ENCODE data around the gene BUD23. TPM values are rescaled to one million over a fixed set of nuclear protein-coding genes. Genes with fewer than 3 reads are reported as not detected.
"Not testable (repeated sequence)": the region's sequence is repeated elsewhere in the genome, so short reads cannot be mapped to it uniquely, and the experiment has no call there.

Gene BUD23
- 51.9 TPM for total RNA-seq
- long read RNA-seq, transcript BUD23-201 (12 exons, 1,230 nt), result major isoform, 107 of 133 reads
- long read RNA-seq, partial matches to known transcripts, result 3 of 133 reads
- long read RNA-seq, other reads (novel, unspliced or antisense), result 15 of 133 reads

DNA sequence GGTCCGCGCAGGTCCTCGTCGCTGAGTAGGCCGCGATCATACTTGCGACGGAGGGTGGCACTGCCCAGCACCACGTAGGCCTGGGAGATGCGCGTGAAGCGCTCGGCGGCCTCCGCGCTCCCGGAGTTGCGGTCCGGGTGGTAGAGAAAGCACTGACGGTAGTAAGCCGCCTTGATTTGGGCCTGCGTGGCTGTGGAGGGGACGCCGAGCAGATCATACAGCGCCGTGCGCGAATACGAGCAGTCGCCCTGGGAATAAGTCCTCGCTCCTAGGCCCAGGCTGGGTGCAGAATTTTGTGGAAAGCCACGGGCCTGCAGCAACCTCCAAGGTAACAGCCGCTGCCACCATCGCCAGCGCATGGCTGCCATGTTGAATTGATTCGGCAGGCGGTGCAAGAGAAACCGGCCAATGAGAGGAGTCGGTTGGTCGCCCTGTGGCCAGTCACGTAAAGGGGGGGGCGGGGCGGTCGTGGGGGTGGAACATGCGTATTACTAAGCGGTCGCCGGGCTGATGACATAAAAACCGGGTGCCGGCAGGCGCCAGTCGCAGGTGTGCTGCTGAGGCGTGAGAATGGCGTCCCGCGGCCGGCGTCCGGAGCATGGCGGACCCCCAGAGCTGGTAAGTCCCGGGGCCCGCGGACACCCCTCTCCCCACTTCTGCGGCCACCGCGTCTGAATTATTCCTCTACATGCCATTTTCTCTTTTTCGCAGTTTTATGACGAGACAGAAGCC is at the start of gene BUD23, which contains the start of gene DNAJC30:
BUD23 (plus strand) TSS at position 542 of the 732 bp plus-strand sequence; CDS start at position 571, 29 bp downstream.
DNAJC30 (minus strand) TSS at position 398 of the 732 bp plus-strand sequence; CDS start at position 368, 30 bp downstream.
- peak; percentile 98 for DNase-seq (ENCODE audit: low spot score)

DNA sequence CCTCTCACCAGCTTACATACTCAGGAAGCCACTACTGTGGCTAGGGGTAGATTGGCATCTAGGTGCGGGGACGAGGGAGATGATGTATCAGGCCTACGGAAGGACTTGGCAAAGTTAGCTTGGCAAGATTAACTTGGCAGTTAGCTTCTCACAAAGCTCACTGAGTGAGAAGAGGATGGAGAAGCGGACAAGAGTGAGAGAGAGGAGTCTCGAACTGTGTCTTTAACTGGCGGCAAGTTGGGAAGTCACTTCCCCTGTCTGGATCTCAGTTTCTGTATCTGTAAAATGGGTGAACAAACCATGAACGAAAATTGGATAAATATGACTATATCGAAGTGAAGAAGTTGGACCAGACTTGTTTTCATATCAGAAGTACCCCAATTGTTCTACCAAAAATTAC is 49.6 kb upstream of the BUD23 start:
- DNase-seq (ENCODE audit: low spot score), result no peak

GRCh38 chr7:73635428-73636200 is 47.8 kb upstream of the BUD23 start:
- no peak for DNase-seq (ENCODE audit: low spot score)

- DNase-seq (ENCODE audit: low spot score), result no peak
Observed at GRCh38 chr7:73638911-73639310, 44.5 kb upstream of the BUD23 start.

DNA sequence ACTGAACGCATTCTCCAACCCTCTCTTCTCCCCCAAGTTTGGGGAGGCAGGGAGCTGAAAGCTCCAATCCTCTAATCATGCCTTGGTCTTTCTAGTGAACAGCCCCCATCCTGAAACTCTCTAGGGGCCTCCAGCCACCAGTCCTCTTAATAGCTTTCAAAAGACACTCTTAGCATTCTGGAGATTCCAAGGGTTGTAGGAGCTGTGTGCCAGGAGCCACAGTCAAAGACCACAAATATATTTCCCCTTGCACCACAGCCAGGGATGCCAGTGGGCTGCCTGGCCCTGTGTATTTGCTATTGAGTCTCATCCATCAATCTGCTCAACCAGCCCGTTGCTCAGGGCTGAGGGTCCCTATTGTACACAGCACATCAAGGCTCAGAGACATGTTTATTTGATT is 40.6 kb upstream of the BUD23 start:
- DNase-seq (ENCODE audit: low spot score), result no peak

GRCh38 chr7:73644688-73645286 is 38.6 kb upstream of the BUD23 start:
- no peak for DNase-seq (ENCODE audit: low spot score)

GRCh38 chr7:73645643-73646174 is 37.7 kb upstream of the BUD23 start:
- DNase-seq (ENCODE audit: low spot score), result no peak

- DNase-seq (ENCODE audit: low spot score), result no peak
Observed at GRCh38 chr7:73646785-73647724, 36.3 kb upstream of the BUD23 start.

DNA sequence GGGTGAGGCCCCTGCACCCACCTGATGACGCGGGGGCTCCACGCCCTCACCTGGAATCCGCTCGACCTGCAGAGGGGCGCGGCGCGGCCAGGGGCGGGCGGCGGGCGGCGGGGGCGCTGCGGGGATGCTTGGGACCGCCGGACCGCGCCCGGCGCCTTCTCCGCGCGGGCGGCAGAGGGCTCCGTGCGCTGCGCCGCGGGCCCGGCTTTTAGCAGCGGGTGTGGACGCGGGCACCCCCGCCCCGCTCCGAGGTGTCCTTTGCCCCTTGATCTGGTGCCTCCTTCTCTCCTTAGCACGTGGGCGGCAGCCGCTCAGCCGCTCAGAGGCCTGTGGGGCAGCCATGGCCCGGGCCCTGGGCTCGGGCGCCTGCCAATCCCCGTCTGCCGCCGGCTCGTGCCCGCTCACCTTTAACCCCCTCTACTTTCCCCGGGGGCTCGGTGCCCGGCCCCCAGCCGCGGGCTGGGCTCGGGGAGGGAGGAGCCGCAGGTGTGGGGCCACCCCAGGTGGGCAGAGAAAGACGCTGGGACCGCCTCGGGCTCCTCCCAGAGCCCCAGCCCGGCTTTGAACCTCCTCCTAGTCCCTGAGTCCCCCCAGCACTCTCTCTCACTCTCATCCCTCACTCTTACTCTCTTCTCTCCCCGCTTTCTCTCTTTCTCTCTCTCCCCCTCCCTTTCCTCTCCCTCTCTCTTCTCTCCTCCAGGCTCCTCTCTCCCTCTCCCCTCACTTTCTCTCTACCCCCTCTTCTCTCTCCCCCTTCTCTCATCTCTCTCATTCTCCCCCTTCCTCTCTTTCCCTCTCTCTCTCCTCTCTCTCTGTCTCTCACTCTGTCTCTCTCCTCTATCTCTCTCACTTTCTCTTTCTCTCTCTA is 35.4 kb upstream of the BUD23 start:
- DNase-seq (ENCODE audit: low spot score), result no peak

- no peak for DNase-seq (ENCODE audit: low spot score)
Observed at GRCh38 chr7:73648593-73649332, 34.6 kb upstream of the BUD23 start.

GRCh38 chr7:73649576-73649975 is 33.8 kb upstream of the BUD23 start:
- DNase-seq (ENCODE audit: low spot score), result no peak

GRCh38 chr7:73650524-73650923 is 32.9 kb upstream of the BUD23 start:
- no peak for DNase-seq (ENCODE audit: low spot score)

- no peak for DNase-seq (ENCODE audit: low spot score)
Observed at GRCh38 chr7:73652541-73652949, 30.9 kb upstream of the BUD23 start.

DNA sequence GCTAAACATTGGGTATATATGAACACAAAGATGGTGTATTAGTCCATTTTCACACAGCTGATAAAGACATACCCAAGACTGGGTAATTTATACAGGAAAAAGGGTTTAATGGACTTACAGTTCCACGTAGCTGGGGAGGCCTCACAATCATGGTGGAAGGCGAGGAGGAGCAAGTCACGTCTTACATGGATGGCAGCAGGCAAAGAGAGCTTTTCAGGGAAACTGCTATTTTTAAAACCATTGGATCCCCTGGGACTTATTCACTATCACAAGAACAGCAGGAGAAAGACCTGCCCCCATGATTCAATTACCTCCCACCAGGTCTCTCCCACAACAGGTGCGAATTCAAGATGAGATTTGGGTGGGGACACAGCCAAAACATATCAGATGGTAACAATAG is 28.1 kb upstream of the BUD23 start:
- DNase-seq (ENCODE audit: low spot score), result not testable (repeated sequence)

- no peak for DNase-seq (ENCODE audit: low spot score)
Observed at GRCh38 chr7:73659983-73660382, 23.4 kb upstream of the BUD23 start.

GRCh38 chr7:73660594-73660993 is 22.8 kb upstream of the BUD23 start:
- DNase-seq (ENCODE audit: low spot score), result not testable (repeated sequence)

DNA sequence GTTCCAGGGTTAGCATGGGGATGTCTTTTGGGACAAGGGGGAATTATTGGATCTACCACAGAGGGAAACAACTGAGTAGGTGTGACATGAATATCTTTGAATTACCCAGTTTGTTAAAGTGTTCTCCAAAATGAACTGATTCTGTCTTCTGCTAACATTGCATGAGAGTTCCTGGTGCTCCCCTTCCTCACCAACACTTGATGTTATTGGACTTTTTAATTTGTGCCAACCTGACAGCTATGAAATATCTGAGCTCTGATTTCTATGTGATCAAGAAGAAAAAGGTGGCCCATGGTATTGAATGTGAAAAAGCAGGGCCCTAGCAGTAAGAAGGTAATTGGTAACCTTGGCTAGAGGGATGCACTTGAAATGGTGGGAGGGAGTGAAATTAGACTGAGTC is 20.4 kb upstream of the BUD23 start:
- DNase-seq (ENCODE audit: low spot score), result no peak

DNA sequence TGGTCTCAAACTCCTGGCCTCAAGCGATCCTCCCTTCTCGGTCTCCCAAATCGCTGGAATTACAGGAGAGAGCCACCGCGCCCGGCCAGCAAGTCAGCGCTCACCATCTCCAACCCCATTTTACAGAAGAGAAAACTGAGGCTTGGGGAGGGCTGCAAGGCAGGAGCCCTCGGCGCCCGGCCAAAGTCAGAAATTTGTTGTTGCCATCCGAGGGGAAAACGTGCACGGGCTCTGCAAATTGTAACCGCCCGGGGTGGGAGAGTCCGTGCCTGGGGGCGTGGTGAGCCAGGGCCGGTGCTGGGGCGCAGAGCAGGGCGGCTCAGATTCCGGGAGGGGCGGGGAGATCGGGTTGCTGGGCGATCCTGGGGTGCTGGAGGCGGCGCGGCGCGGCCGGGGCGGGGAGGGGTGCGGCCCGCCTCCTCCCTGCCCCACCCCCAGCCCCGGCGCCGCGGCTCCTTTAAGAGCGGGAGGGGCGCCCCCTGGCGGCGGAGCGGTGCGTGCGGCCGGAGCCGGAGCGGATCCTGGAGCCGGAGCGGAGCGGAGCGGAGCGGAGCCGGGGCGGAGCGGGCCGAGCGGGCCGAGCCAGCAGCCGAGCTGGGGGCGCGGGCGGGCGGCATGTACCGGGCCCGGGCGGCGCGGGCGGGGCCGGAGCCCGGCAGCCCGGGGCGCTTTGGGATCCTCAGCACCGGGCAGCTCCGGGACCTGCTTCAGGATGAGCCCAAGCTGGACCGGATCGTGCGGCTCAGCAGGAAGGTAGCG is 15.9 kb upstream of the BUD23 start, which contains the start of gene VPS37D:
VPS37D (plus strand) TSS at position 488 of the 759 bp plus-strand sequence; CDS start at position 616, 128 bp downstream.
- peak; percentile 97 for DNase-seq (ENCODE audit: low spot score)

Measured in mesenteric fat pad (tissue), 1 donor.